CD4-positive, alpha-beta T cell treated with Interferon gamma for 1 hour (primary cell): ENCODE data around the gene ZFP90.

Experiments used
- DNase-seq: peaks from one replicate; pipeline ENCODE4 v3.0.0-alpha.2; 2020

The ZFP90 gene

DNA sequence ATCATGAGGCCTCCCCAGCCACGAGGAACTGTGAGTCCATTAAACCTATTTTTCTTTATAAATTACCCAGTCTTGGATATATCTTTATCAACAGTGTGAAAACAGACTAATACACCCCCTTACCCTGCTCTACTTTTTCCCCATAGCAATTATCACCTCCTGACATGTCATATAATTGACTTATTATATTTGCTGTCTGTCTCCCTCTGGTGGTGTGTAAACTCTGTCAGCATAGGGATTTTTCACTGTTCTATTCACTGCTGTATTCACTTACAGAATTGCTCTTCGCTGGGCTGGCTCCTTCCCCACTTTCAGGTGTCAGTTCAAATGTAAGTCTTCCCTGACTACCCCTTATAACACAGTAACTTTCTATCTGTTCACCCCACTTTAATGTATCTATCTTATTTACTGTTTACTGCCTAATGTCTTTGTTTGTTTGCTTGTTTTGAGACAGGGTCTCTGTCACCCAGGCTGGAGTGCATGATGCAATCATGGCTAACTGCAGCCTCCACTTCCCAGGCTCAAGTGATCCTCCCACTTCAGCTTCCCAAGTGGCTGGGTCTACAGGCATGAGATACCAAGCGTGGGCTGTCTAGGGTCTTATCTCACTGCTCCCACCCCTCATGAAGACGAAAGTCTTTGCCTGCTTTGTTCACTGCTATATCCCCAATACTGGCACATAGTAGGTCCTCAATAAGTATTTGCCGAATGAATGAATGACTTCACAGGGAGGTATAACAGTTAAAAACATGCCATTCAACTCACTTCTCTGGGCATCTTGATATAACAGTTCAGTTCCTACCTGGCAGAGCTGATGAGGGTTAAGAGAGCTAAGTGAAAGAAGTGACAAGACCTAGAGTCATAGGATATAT is 53.6 kb downstream of the ZFP90 start:
- no peak for DNase-seq

DNA sequence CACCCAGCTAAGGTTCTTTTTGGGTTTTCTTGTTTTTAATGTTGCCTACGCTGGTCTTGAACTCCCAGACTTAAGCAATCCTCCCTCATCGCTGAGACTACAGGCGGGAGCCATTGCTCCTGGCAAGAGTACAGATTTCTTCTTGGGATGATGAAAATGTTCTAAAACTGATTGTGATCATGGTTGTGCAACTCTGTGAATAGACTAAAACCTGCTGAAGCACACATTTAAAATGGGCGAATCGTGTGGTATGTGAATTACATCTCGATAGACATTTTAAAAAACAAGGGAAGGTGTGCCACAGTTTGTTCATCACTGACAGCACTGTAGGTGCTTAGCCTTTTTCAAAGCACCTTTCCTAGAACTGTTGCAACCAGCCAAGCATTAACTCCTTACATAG is 57.2 kb downstream of the ZFP90 start:
- no peak for DNase-seq

DNA sequence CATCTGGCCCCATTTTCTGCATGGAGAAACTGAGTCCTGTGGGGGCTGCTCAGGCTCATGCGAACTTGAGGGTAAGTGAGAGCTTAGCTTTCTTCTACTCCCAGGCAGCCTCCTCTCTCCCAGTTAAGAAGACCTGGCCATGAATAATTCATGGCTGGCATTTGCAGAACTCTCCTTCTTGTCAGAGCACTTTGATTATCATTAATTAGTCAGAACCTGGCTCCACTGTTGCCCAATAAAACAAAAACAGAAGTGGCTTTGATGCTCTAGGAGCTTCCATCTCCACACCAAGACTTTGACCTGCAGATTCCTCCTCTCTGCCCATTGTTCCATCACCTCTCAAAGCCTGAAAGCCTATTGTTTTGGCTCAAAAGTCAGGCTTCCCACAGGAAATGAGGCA is 60.5 kb downstream of the ZFP90 start:
- DNase-seq, result no peak

DNA sequence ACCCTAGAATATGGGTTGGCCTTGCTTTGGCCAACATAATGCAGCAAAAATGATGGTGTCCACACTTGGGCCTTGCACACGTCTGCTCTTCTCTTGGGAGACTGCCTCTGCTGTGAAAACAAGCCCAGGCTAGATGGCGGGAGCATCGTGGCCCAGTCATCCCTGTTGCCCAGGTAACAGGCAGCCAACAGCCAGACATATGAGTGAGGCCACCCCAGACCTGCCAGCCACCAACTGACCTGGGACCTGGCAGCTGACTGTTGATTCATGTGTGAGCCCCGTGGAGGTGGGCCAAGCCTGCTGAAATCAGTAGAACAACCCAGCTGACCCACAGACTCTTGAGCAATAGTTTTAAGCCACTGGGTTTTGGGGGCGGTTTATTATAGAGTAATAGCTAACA is 66.7 kb downstream of the ZFP90 start:
- no peak for DNase-seq

DNA sequence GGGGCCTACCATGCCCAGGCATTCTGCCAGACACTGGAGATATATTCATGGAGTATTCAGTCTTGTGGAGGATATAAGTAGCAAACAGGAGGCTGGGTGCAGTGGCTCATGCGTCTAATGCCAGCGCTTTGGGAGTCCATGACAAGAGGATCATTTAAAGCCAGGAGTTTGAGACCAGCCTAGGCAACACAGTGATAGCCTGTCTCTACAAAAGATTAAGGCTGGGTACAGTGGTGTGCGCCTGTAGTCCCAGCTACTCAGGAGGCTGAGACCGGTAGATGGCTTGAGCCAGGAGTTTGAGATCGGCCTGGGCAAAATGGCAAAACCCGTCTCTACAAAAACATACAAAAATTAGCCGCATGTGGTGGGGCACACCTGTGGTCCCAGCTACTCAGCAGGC is 68.4 kb downstream of the ZFP90 start:
- DNase-seq, result no peak

DNA sequence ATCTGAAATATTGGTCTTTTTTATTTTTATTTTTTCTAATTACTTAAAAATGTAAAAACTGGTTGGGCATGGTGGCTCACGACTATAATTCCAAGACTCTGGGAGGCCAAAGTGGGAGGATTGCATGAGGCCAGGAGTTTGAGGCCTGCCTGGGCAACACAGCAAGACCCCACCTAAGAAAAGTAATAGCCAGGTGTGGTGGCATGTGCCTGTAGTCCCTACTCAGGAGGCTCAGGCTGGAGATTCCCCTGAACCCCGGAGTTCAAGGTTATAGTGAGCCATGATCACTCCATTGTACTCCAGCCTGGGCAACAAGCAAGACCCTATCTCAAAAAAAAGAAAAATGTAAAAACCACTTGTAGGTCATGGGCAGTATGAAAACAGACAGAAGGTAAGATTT is 69.2 kb downstream of the ZFP90 start:
- no peak for DNase-seq

DNA sequence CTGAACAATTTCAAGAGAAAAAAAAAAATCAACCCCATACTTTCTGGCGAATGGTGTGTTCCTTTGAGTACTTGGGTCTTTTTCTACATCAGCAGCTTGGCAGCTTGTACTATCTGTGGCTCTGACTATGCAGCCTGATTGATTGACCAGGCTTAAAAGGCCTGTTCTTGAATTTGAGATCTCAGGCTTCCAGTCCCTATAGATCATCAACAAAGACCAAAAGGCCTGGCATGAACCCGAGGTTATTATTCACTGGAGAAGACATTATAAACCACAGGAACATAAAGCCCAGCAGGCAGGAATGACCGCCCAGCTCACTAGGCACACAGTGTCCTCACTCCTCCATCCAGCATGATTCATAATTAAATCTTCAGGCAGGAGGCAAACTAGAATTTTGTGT is 73.9 kb downstream of the ZFP90 start:
- DNase-seq, result no peak

DNA sequence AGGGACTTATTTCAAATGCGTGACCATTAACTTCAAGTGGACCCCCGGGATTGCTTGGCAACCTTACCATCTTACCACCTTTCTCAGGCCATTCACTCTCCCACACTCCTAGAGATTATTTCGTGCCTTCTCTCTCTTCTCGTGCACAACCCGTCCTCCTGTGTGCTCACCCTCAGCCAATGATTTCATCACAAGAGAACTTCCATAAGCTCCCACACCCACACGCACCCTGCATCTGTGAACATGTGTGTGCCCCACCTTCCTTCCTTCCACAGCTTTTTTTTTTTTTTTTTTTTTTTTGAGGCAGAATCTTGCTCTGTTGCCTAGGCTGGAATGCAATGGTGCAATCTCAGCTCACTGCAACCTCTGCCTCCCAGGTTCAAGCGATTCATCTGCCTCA is 78.6 kb downstream of the ZFP90 start:
- no peak for DNase-seq
